K562 (cell line): ENCODE data around the gene HSPH1. TPM values are rescaled to one million over a fixed set of nuclear protein-coding genes. Genes with fewer than 3 reads are reported as not detected.

Experiments
- ATAC-seq: fragments of 200-7000 bp; cut with Tn5 transposase; 3 replicates; pipeline ENCODE4 v1.9.1; 2020; ENCODE audit warnings: moderate library complexity
- BruUV-seq: library from RNA; stranded (reverse); fragments of 400-500 nt; replicated peaks from 2 replicates; lab custom pipeline; 2021; lab: Mats Ljungman, UMichigan
- CTCF ChIA-PET: fragments of 300-600 bp; formaldehyde crosslinking; extraction: SDS; loops from one replicate; lab custom pipeline; 2021; ENCODE audit warnings: low intra/inter-chr PET ratio; lab: Yijun Ruan, JAX
- POLR2A ChIA-PET: fragments of 300-600, 350-650 bp; sonication (Branson Sonifier 250); formaldehyde crosslinking; extraction: SDS; loops from one replicate; lab custom pipeline; 2021; ENCODE audit warnings: antibody characterized with exemption, inconsistent platforms; lab: Yijun Ruan, JAX
- DNase-seq, 4 experiments: peaks; one replicate each; pipeline versions ENCODE4 v3.0.0 to v3.0.0-alpha.2; 2011 to 2018; ENCODE audit warnings: low spot score in 3 of 4, mixed read lengths in 3 of 4; ENCODE audit errors: extremely low read depth in 1 of 4
- FAIRE-seq: peaks from 2 replicates; lab custom pipeline; 2011; peaks lifted over from hg19 to GRCh38; lab: Jason Lieb, UNC
- H2AFZ ChIP-seq: 2 replicates; pipeline ENCODE4 v1.6.0; 2011; ENCODE audit warnings: low read depth, low read length, control low read depth, inconsistent platforms
- H3K27ac ChIP-seq: fragments of 200-600 bp; 3 replicates; pipeline ENCODE4 v1.8.0; 2011; ENCODE audit warnings: low read depth, mild to moderate bottlenecking, control low read depth, inconsistent platforms, low read length, moderate library complexity, mixed read lengths; ENCODE audit errors: extremely low read depth
- H3K27me3 ChIP-seq, 2 experiments: fragments of 300-600 bp in 1 of 2; 2 replicates in 1 of 2; 3 replicates in 1 of 2; pipeline versions ENCODE4 v1.6.0 to v1.8.0; 2011; ENCODE audit warnings: inconsistent platforms in 2 of 2, low read length in 2 of 2, mild to moderate bottlenecking in 1 of 2, mixed read lengths in 1 of 2, moderate library complexity in 1 of 2; ENCODE audit not compliant: control insufficient read depth in 2 of 2, insufficient read depth in 2 of 2
- H3K36me3 ChIP-seq: fragments of 300-600 bp; 3 replicates; pipeline ENCODE4 v1.8.0; 2011; ENCODE audit warnings: mild to moderate bottlenecking, low read length, inconsistent platforms; ENCODE audit not compliant: control insufficient read depth, insufficient read depth
- H3K4me1 ChIP-seq, 2 experiments: fragments of 200-600 bp in 1 of 2; replicated peaks in 1 of 2; 2 replicates in 1 of 2; 3 replicates in 1 of 2; pipeline versions ENCODE4 v1.5.1 to v1.8.0; 2011; ENCODE audit warnings: inconsistent platforms in 2 of 2, low read length in 2 of 2, mild to moderate bottlenecking in 1 of 2, mixed read lengths in 1 of 2, moderate library complexity in 1 of 2; ENCODE audit not compliant: control insufficient read depth in 2 of 2, insufficient read depth in 2 of 2
- H3K4me2 ChIP-seq: 2 replicates; pipeline ENCODE4 v1.6.1; 2011; ENCODE audit warnings: low read length, control low read depth, inconsistent platforms, mixed read lengths; ENCODE audit not compliant: insufficient read depth
- H3K4me3 ChIP-seq: fragments of 200-600 bp; sonication (generic), shearing (Covaris generic); 2 replicates; pipeline ENCODE4 v1.5.1; 2016; ENCODE audit warnings: control low read depth, inconsistent platforms
- H3K79me2 ChIP-seq: fragments of 200-600 bp; 3 replicates; pipeline ENCODE4 v1.8.0; 2011; ENCODE audit warnings: low read length, inconsistent platforms; ENCODE audit not compliant: control insufficient read depth, insufficient read depth
- H3K9ac ChIP-seq, 2 experiments: 2 replicates each; pipeline versions ENCODE4 v1.6.0 to v1.6.1; 2011; ENCODE audit warnings: low read depth in 2 of 2, low read length in 2 of 2, control low read depth in 1 of 2, inconsistent platforms in 1 of 2, mild to moderate bottlenecking in 1 of 2, mixed read lengths in 1 of 2; ENCODE audit not compliant: insufficient read depth in 1 of 2
- H3K9me1 ChIP-seq: one replicate; pipeline ENCODE4 v1.6.0; 2011; ENCODE audit warnings: inconsistent platforms, mild to moderate bottlenecking, low read length, moderate library complexity; ENCODE audit not compliant: control insufficient read depth, insufficient read depth
- H3K9me3 ChIP-seq: replicated peaks from 2 replicates; pipeline ENCODE4 v1.5.1; 2011; ENCODE audit warnings: low read depth, low read length, inconsistent platforms; ENCODE audit not compliant: control insufficient read depth, insufficient read depth
- H4K20me1 ChIP-seq: replicated peaks from 2 replicates; pipeline ENCODE4 v1.6.1; 2011; ENCODE audit warnings: low read length, inconsistent platforms, mixed read lengths; ENCODE audit not compliant: control insufficient read depth, insufficient read depth
- CAMTA2 ChIP-seq: fragments of 250-450 bp; sonication (Bioruptor Pico); conservative IDR thresholded peaks from 2 replicates; pipeline ENCODE4 v1.5.1; 2022
- DIDO1 ChIP-seq: fragments of 450-650 bp; IDR thresholded peaks from 2 replicates; pipeline ENCODE4 v1.6.1; 2016; ENCODE audit warnings: low read depth, missing biosample characterization, missing genetic modification characterization
- FOS ChIP-seq: IDR thresholded peaks from 3 replicates; pipeline ENCODE4 v1.6.1; 2011; ENCODE audit not compliant: insufficient read length; ENCODE audit errors: extremely low read depth
- HIVEP1 ChIP-seq: fragments of 250-450 bp; sonication (Bioruptor Pico); IDR thresholded peaks from 2 replicates; pipeline ENCODE4 v1.4.0; 2020; ENCODE audit warnings: mild to moderate bottlenecking
- NFATC3 ChIP-seq: fragments of 450-650 bp; IDR thresholded peaks from 2 replicates; pipeline ENCODE4 v1.6.1; 2017; ENCODE audit warnings: mild to moderate bottlenecking
- NUFIP1 ChIP-seq: fragments of 450-650 bp; IDR thresholded peaks from 2 replicates; pipeline ENCODE4 v1.6.1; 2018; ENCODE audit not compliant: partially characterized antibody
- PATZ1 ChIP-seq: fragments of 250-450 bp; sonication (Bioruptor Pico); IDR thresholded peaks from 2 replicates; pipeline ENCODE4 v1.5.0; 2020; ENCODE audit warnings: mild to moderate bottlenecking, borderline replicate concordance
- RAD51 ChIP-seq: fragments of 450-650 bp; IDR thresholded peaks from 2 replicates; pipeline ENCODE4 v1.7.1; 2016; ENCODE audit warnings: low read depth, mild to moderate bottlenecking, borderline replicate concordance
- TAF15 ChIP-seq: fragments of 200-400 bp; formaldehyde crosslinking; IDR thresholded peaks from 2 replicates; pipeline ENCODE4 v1.6.1; 2017; ENCODE audit warnings: mild to moderate bottlenecking, low read depth, low read length, moderate library complexity
- TFAM ChIP-seq: fragments of 250-450 bp; sonication (Bioruptor Pico); conservative IDR thresholded peaks from 2 replicates; pipeline ENCODE4 v1.5.0; 2021; ENCODE audit warnings: mild to moderate bottlenecking, moderate library complexity
- ZNF3 ChIP-seq: fragments of 250-450 bp; sonication (Bioruptor Pico); IDR thresholded peaks from 2 replicates; pipeline ENCODE4 v1.5.0; 2021; ENCODE audit warnings: mild to moderate bottlenecking, moderate library complexity
- WGBS: fragments of 100-300 bp; shearing (Covaris generic); methylation state at CpG from one replicate; pipeline ENCODE4 v1.1.6; 2016; ENCODE audit warnings: low coverage, mixed read lengths; ENCODE audit not compliant: insufficient coverage; ENCODE audit errors: missing lambda C conversion rate; 5-methylcytosine and 5-hydroxymethylcytosine counted together
- in situ Hi-C: fragments of 300-500 bp; cut with MboI; formaldehyde crosslinking; loops from 4 replicates; pipeline ENCODE4 v1.15.0; 2018; ENCODE audit warnings: inconsistent platforms, mixed read lengths
- intact Hi-C: fragments of 100-400 bp; cut with micrococcal nuclease; formaldehyde crosslinking; loops from 2 replicates; pipeline ENCODE4 v1.14.2; 2022
- polyA plus RNA-seq, 8 experiments: library from polyadenylated mRNA; depleted of rRNA in 4 of 8; stranded (reverse) in 5 of 8; unstranded in 3 of 8; fragments of >200 nt; fragmentation: Nextera tagmentation in 2 of 8; fragmentation: Illumina TruSeq in 1 of 8; extraction: Ambion mirVana in 2 of 8; extraction: Trizol in 1 of 8; gene quantifications; 2 replicates each; pipeline versions ENCODE4 v1.2.1 to v1.2.3, GENCODE V29; 2011 to 2014; ENCODE audit warnings: inconsistent platforms in 1 of 8, missing spikeins in 1 of 8
- total RNA-seq, 7 experiments: library from RNA; depleted of rRNA in 6 of 7; stranded (reverse); fragments of >200 nt in 6 of 7; fragmentation: Illumina TruSeq in 2 of 7; extraction: Trizol in 2 of 7; gene quantifications; 2 replicates each; pipeline versions ENCODE4 v1.2.1 to v1.2.3, GENCODE V29; 2011 to 2021; ENCODE audit warnings: low replicate concordance in 1 of 7
- TF ChIP-seq, protein P1 (sequence below): fragments of 450-650 bp; formaldehyde crosslinking; IDR thresholded peaks from 2 replicates; pipeline ENCODE4 v1.4.0; 2020; ENCODE audit warnings: mild to moderate bottlenecking
- TF ChIP-seq, protein P2 (sequence below): sonication (generic); formaldehyde crosslinking; IDR thresholded peaks from 2 replicates; pipeline ENCODE4 v1.8.0; 2022; ENCODE audit warnings: mild to moderate bottlenecking, low read depth, missing genetic modification reagents

Gene HSPH1
- total and polyA plus RNA-seq, 9 of the 15 experiments (the other 6 are each of a cell fraction or from before 2014, with no cell fraction given), result 34.6 to 104 (median 64.7) TPM

- Histone ChIP-seq H3K4me3 (no peak overlapping the region), H2AFZ (no peak overlapping the region), H3K27me3 (peaks cover 15 to 35% of the 10 kb centered on the region in 2 experiments; a peak in 3 of 5 replicates), H3K4me2 (no peak overlapping the region), H3K36me3 (no peaks in the 10 kb centered on the region), H3K9me1 (no peaks in the 10 kb centered on the region), H3K4me1 (no peaks in the 10 kb centered on the region), H3K9ac (no peak overlapping the region), H3K27ac (no peak overlapping the region)
- BruUV-seq, result no TSS peak
- POLR2A ChIA-PET, result no interaction called here
- FAIRE-seq, result no peak
- intact Hi-C loops, result no loop called here
- WGBS, result 3% methylated on average over 8 of the region's 16 CpGs
- TF ChIP-seq CAMTA2 (CRISPR knock-in tag) (no peak), NUFIP1 (no peak), RAD51 (no peak), FOS (no peak), TAF15 (no peak), TFAM (CRISPR knock-in tag) (no peak), NFATC3 (no peak), DIDO1 (tag) (no peak), ZNF3 (CRISPR knock-in tag) (no peak), PATZ1 (CRISPR knock-in tag) (no peak), HIVEP1 (CRISPR knock-in tag) (no peak)
- TF ChIP-seq, protein P1, sequence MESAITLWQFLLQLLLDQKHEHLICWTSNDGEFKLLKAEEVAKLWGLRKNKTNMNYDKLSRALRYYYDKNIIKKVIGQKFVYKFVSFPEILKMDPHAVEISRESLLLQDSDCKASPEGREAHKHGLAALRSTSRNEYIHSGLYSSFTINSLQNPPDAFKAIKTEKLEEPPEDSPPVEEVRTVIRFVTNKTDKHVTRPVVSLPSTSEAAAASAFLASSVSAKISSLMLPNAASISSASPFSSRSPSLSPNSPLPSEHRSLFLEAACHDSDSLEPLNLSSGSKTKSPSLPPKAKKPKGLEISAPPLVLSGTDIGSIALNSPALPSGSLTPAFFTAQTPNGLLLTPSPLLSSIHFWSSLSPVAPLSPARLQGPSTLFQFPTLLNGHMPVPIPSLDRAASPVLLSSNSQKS (CRISPR knock-in tag), result no peak
- TF ChIP-seq, protein P2, sequence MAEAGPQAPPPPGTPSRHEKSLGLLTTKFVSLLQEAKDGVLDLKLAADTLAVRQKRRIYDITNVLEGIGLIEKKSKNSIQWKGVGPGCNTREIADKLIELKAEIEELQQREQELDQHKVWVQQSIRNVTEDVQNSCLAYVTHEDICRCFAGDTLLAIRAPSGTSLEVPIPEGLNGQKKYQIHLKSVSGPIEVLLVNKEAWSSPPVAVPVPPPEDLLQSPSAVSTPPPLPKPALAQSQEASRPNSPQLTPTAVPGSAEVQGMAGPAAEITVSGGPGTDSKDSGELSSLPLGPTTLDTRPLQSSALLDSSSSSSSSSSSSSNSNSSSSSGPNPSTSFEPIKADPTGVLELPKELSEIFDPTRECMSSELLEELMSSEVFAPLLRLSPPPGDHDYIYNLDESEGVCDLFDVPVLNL (CRISPR knock-in tag), result no peak
- TF ChIP-seq, all 486 proteins: peak for 0
- ATAC-seq (no peak), DNase-seq (no peak)
- in situ Hi-C loops, result no loop called here
- Histone ChIP-seq H4K20me1 (no peaks in the 10 kb centered on the region), H3K79me2 (no peaks in the 10 kb centered on the region), H3K9me3 (no peaks in the 10 kb centered on the region)
- CTCF ChIA-PET, result no interaction called here
Measured at GRCh38 chr13:31090961-31091624, 70.6 kb downstream of the HSPH1 start.
